ENCODE measurements around the gene MFAP4. TPM values are rescaled to one million over a fixed set of nuclear protein-coding genes. Genes with fewer than 3 reads are reported as not detected.

The MFAP4 gene
- total RNA-seq, 1 experiment from 2014 or later: 0.52 TPM

DNA sequence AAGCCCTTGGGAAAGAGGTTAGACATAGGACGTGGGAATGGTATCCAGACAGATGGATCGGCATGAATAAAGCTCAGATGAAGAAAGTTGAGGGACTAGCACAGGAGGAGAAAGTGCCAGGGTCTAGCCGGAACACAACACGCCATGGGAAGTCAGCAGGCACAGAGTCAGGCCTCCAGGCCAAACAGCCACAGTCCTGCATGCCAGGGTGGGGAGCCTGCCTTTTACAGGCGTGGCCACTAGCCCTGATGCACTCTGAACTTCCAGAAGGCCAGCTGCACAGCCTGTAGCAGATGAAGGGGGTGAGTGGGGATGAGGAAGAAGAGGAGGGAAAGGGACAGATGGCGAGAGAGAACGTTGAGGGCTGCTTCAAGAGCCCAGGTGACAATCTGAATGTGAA is 29.6 kb downstream of the MFAP4 start:
- H3K9ac ChIP-seq (ENCODE audit: low read length): no peak overlapping the region
- peaks cover 9 to 26% of the 10 kb centered on the region in 2 experiments; a peak in 3 of 4 replicates for H3K4me1 ChIP-seq (ENCODE audit: control insufficient read depth in 1 of 2, insufficient read depth in 2 of 2, low read length in 2 of 2)
- no peak overlapping the region for H3K4me3 ChIP-seq (replicated peaks in 1 of 2; ENCODE audit: low read depth in 1 of 2, low read length in 2 of 2)
- H3K36me3 ChIP-seq (ENCODE audit: control insufficient read depth in 1 of 2, insufficient read depth in 2 of 2, low read length in 2 of 2): peaks cover 7 to 10% of the 10 kb centered on the region in 2 experiments; a peak in 2 of 4 replicates
- ChIA-PET CTCF (no interaction called here), RAD21 (ENCODE audit: low non-redundant PET in 1 of 2, low total read pairs in 2 of 2, uncharacterized antibody in 2 of 2, unreplicated experiment in 2 of 2) (no interaction called here), POLR2A (no interaction called here)
- no peaks in the 10 kb centered on the region for H3K9me3 ChIP-seq (ENCODE audit: control insufficient read depth in 1 of 2, insufficient read depth in 1 of 2, low read depth in 1 of 2, low read length in 2 of 2)
- no peak overlapping the region for H3K4me2 ChIP-seq (ENCODE audit: low read length)
- TF ChIP-seq ZFX (IDR thresholded peaks at IDR 0.05) (no peak), YY1 (IDR thresholded peaks at IDR 0.05; ENCODE audit: extremely low read depth, insufficient replicate concordance, low read depth, low read length) (no peak), POLR2AphosphoS5 (IDR thresholded peaks at IDR 0.05; ENCODE audit: low read depth, low read length) (no peak), RAD21 (IDR thresholded peaks at IDR 0.05; ENCODE audit: low read depth) (no peak), POLR2A (IDR thresholded peaks at IDR 0.05; ENCODE audit: borderline replicate concordance, extremely low read depth, insufficient read depth, insufficient read length) (no peak), ELF1 (IDR thresholded peaks at IDR 0.05; ENCODE audit: borderline replicate concordance, low read depth) (no peak), ZNF274 (IDR thresholded peaks at IDR 0.05; ENCODE audit: low read depth, low read length) (no peak), JUND (IDR thresholded peaks at IDR 0.05) (no peak), TCF7L2 (IDR thresholded peaks at IDR 0.05; ENCODE audit: borderline replicate concordance, extremely low read depth, insufficient read depth, insufficient read length) (no peak), SP1 (IDR thresholded peaks at IDR 0.05; ENCODE audit: low read depth) (no peak), CBX3 (IDR thresholded peaks at IDR 0.05; ENCODE audit: low read depth) (no peak), CEBPB (IDR thresholded peaks at IDR 0.05; ENCODE audit: low read depth) (no peak), EZH2 (IDR thresholded peaks at IDR 0.05) (no peak), FOSL1 (IDR thresholded peaks at IDR 0.05; ENCODE audit: low read depth) (no peak)
- TF ChIP-seq, protein P1, sequence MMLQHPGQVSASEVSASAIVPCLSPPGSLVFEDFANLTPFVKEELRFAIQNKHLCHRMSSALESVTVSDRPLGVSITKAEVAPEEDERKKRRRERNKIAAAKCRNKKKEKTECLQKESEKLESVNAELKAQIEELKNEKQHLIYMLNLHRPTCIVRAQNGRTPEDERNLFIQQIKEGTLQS (IDR thresholded peaks at IDR 0.05): no peak
- TF ChIP-seq, protein P2, sequence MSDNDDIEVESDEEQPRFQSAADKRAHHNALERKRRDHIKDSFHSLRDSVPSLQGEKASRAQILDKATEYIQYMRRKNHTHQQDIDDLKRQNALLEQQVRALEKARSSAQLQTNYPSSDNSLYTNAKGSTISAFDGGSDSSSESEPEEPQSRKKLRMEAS (IDR thresholded peaks at IDR 0.05): no peak
- no peaks in the 10 kb centered on the region for H3K27me3 ChIP-seq (ENCODE audit: insufficient read depth, low read length)
- no peaks in the 10 kb centered on the region for H3K9me2 ChIP-seq (ENCODE audit: insufficient read depth)
- intact Hi-C loops (cut with micrococcal nuclease): no loop called here
- no TSS peak for BruUV-seq (replicated peaks)
- no peak overlapping the region for H3K27ac ChIP-seq (ENCODE audit: low read depth, low read length)
- no peak for ATAC-seq
- DNase-seq (ENCODE audit: low read depth, low spot score): no peak
- H2AFZ ChIP-seq (ENCODE audit: low read depth, low read length, poor library complexity, severe bottlenecking): no peak overlapping the region
- 0 out of 2 replicates have a peak, but pooled peaks cover 12% of the 10 kb centered on the region for H3K79me2 ChIP-seq (ENCODE audit: insufficient read depth, low read length)
- H4K20me1 ChIP-seq (ENCODE audit: insufficient read depth): no peaks in the 10 kb centered on the region
